H1 (cell line): Measurements from ENCODE around the gene TENT5A. TPM values are rescaled to one million over a fixed set of nuclear protein-coding genes. Genes with fewer than 3 reads are reported as not detected.

Experiments
- CTCF ChIA-PET: fragments of 300-600 bp; sonication (Branson Sonifier 250); formaldehyde crosslinking; loops from one replicate; lab custom pipeline; 2021; ENCODE audit not compliant: partially characterized antibody; lab: Charles Lee
- POLR2A ChIA-PET: fragments of 300-600 bp; sonication (Branson Sonifier 250); formaldehyde crosslinking; loops from one replicate; lab custom pipeline; 2021; ENCODE audit warnings: inconsistent platforms; ENCODE audit not compliant: partially characterized antibody; lab: Charles Lee
- DNase-seq, 2 experiments: peaks; one replicate each; pipeline versions ENCODE4 v3.0.0 to v3.0.0-alpha.2; 2010 to 2022; ENCODE audit warnings: low spot score in 2 of 2, low read depth in 1 of 2, mixed read lengths in 1 of 2
- FAIRE-seq: peaks from 2 replicates; lab custom pipeline; 2011; peaks lifted over from hg19 to GRCh38; lab: Jason Lieb, UNC
- H2AFZ ChIP-seq: 2 replicates; pipeline ENCODE4 v1.8.1; 2012; ENCODE audit warnings: low read length, inconsistent platforms
- H2AK5ac ChIP-seq: 2 replicates; pipeline ENCODE4 v1.6.1; 2013; ENCODE audit warnings: low read depth, low read length
- H2BK120ac ChIP-seq: replicated peaks from 2 replicates; pipeline ENCODE3; 2013; ENCODE audit warnings: low read depth, low read length, inconsistent platforms
- H2BK12ac ChIP-seq: 2 replicates; pipeline ENCODE4 v1.6.1; 2013; ENCODE audit warnings: low read depth, low read length
- H2BK15ac ChIP-seq: 2 replicates; pipeline ENCODE4 v1.6.1; 2013; ENCODE audit warnings: low read length
- H2BK20ac ChIP-seq: 2 replicates; pipeline ENCODE4 v1.6.1; 2013; ENCODE audit warnings: low read length
- H2BK5ac ChIP-seq: 2 replicates; pipeline ENCODE4 v1.6.1; 2013; ENCODE audit warnings: low read depth, low read length
- H3K14ac ChIP-seq: 2 replicates; pipeline ENCODE4 v1.6.1; 2013; ENCODE audit warnings: inconsistent platforms; ENCODE audit not compliant: insufficient read length
- H3K18ac ChIP-seq: 2 replicates; pipeline ENCODE4 v1.6.1; 2013; ENCODE audit warnings: low read length; ENCODE audit errors: extremely low read depth
- H3K23ac ChIP-seq: 2 replicates; pipeline ENCODE4 v1.6.1; 2013; ENCODE audit warnings: inconsistent platforms; ENCODE audit not compliant: insufficient read length
- H3K23me2 ChIP-seq: 2 replicates; pipeline ENCODE4 v1.6.1; 2013; ENCODE audit warnings: low read depth, low read length
- H3K27ac ChIP-seq: 2 replicates; pipeline ENCODE4 v1.6.1; 2011; ENCODE audit warnings: low read depth, low read length, inconsistent platforms
- H3K27me3 ChIP-seq, 4 experiments: replicated peaks in 1 of 4; 1 replicate in 1 of 4; 2 replicates in 3 of 4; pipeline versions ENCODE4 v1.6.1 to v1.8.1; 2011 to 2013; ENCODE audit warnings: low read length in 3 of 4, mild to moderate bottlenecking in 3 of 4, inconsistent platforms in 2 of 4, mixed read lengths in 2 of 4, moderate library complexity in 1 of 4; ENCODE audit not compliant: control insufficient read depth in 3 of 4, insufficient read depth in 3 of 4; ENCODE audit errors: extremely low read depth in 1 of 4
- H3K36me3 ChIP-seq, 4 experiments: 2 replicates each; pipeline versions ENCODE4 v1.6.1 to v1.8.1; 2011 to 2013; ENCODE audit warnings: mild to moderate bottlenecking in 4 of 4, low read length in 3 of 4, moderate library complexity in 2 of 4, control low read depth in 1 of 4, inconsistent platforms in 1 of 4; ENCODE audit not compliant: insufficient read depth in 4 of 4, control insufficient read depth in 2 of 4
- H3K4ac ChIP-seq: replicated peaks from 2 replicates; pipeline ENCODE3; 2013; ENCODE audit warnings: low read length, low read depth, mixed read lengths, inconsistent platforms; ENCODE audit not compliant: insufficient read length
- H3K4me1 ChIP-seq, 4 experiments: replicated peaks in 1 of 4; 1 replicate in 1 of 4; 2 replicates in 3 of 4; pipeline versions ENCODE4 v1.6.1 to v1.8.1; 2011 to 2013; ENCODE audit warnings: low read length in 3 of 4, inconsistent platforms in 2 of 4, mixed read lengths in 1 of 4; ENCODE audit not compliant: insufficient read depth in 4 of 4, control insufficient read depth in 3 of 4
- H3K4me2 ChIP-seq, 2 experiments: 2 replicates each; pipeline versions ENCODE4 v1.6.1 to v1.8.1; 2011 to 2013; ENCODE audit warnings: low read depth in 2 of 2, low read length in 2 of 2, control low read depth in 1 of 2, inconsistent platforms in 1 of 2, mild to moderate bottlenecking in 1 of 2; ENCODE audit not compliant: insufficient read depth in 1 of 2
- H3K4me3 ChIP-seq, 4 experiments: fragments of 200-600, 300-600 bp in 1 of 4; sonication (generic), shearing (Covaris generic), sonication (Bioruptor Twin) in 1 of 4; 2 replicates each; pipeline versions ENCODE4 v1.5.1 to v1.8.1; 2011 to 2016; ENCODE audit warnings: low read length in 4 of 4, low read depth in 3 of 4, control low read depth in 2 of 4, inconsistent platforms in 2 of 4, mild to moderate bottlenecking in 2 of 4, mixed read lengths in 1 of 4, moderate library complexity in 1 of 4; ENCODE audit not compliant: insufficient read depth in 2 of 4; ENCODE audit errors: extremely low read depth in 1 of 4
- H3K56ac ChIP-seq: replicated peaks from 2 replicates; pipeline ENCODE3; 2013; ENCODE audit warnings: low read depth, mild to moderate bottlenecking, mixed read lengths, low read length, inconsistent platforms; ENCODE audit not compliant: insufficient read length
- H3K79me1 ChIP-seq: 2 replicates; pipeline ENCODE4 v1.6.1; 2013; ENCODE audit warnings: low read depth, low read length, control low read depth
- H3K79me2 ChIP-seq, 2 experiments: 2 replicates each; pipeline versions ENCODE4 v1.6.1 to v1.8.1; 2012 to 2013; ENCODE audit warnings: low read length in 2 of 2, mild to moderate bottlenecking in 2 of 2, inconsistent platforms in 1 of 2; ENCODE audit not compliant: insufficient read depth in 2 of 2, control insufficient read depth in 1 of 2
- H3K9ac ChIP-seq, 4 experiments: replicated peaks in 1 of 4; 1 replicate in 1 of 4; 2 replicates in 3 of 4; pipeline versions ENCODE4 v1.6.1 to v1.8.1; 2011 to 2013; ENCODE audit warnings: low read depth in 3 of 4, low read length in 3 of 4, control low read depth in 2 of 4, mild to moderate bottlenecking in 2 of 4, moderate library complexity in 2 of 4, inconsistent platforms in 1 of 4; ENCODE audit errors: extremely low read depth in 1 of 4
- H3K9me3 ChIP-seq, 2 experiments: 2 replicates each; pipeline versions ENCODE4 v1.6.1 to v1.8.1; 2012 to 2013; ENCODE audit warnings: mild to moderate bottlenecking in 2 of 2, moderate library complexity in 2 of 2, control low read depth in 1 of 2, inconsistent platforms in 1 of 2, low read depth in 1 of 2, low read length in 1 of 2, mixed read lengths in 1 of 2; ENCODE audit not compliant: insufficient read depth in 2 of 2
- H4K20me1 ChIP-seq, 2 experiments: replicated peaks in 1 of 2; 2 replicates each; pipeline versions ENCODE3 to v1.8.1; 2011 to 2013; ENCODE audit warnings: inconsistent platforms in 2 of 2, low read length in 2 of 2, mild to moderate bottlenecking in 1 of 2; ENCODE audit not compliant: insufficient read depth in 2 of 2, control insufficient read depth in 1 of 2
- H4K5ac ChIP-seq: 2 replicates; pipeline ENCODE4 v1.6.1; 2013; ENCODE audit warnings: low read length, low read depth, mixed read lengths, inconsistent platforms; ENCODE audit not compliant: insufficient read length
- H4K8ac ChIP-seq: 2 replicates; pipeline ENCODE4 v1.8.0; 2013; ENCODE audit warnings: mild to moderate bottlenecking, moderate library complexity, low read length, inconsistent platforms; ENCODE audit not compliant: insufficient read depth; ENCODE audit errors: extremely low read depth
- H4K91ac ChIP-seq: replicated peaks from 2 replicates; pipeline ENCODE3; 2013; ENCODE audit warnings: low read length, mixed read lengths, inconsistent platforms; ENCODE audit not compliant: insufficient read length
- ASH2L ChIP-seq: fragments of 200-600, 300-600 bp; sonication (generic); IDR thresholded peaks from one replicate; pipeline ENCODE4 v1.7.1; 2017; ENCODE audit warnings: low read length
- KDM4A ChIP-seq: IDR thresholded peaks from one replicate; pipeline ENCODE4 v1.7.1; 2012; ENCODE audit warnings: low read depth, mild to moderate bottlenecking, moderate library complexity, low read length, inconsistent platforms; ENCODE audit not compliant: severe bottlenecking
- NRF1 ChIP-seq: IDR thresholded peaks from 2 replicates; pipeline ENCODE4 v1.6.1; 2011; ENCODE audit warnings: mild to moderate bottlenecking, low read depth, low read length, improper control_type of control experiment
- SP1 ChIP-seq: IDR thresholded peaks from 2 replicates; pipeline ENCODE4 v1.6.1; 2011; ENCODE audit warnings: low read depth, low read length
- TAF7 ChIP-seq: optimal IDR thresholded peaks from 2 replicates; pipeline ENCODE3; 2011; ENCODE audit warnings: low read depth, mild to moderate bottlenecking, inconsistent platforms, low read length, moderate library complexity, borderline replicate concordance
- WGBS, 2 experiments: shearing (Covaris generic) in 1 of 2; methylation state at CpG; one replicate each; pipeline versions ENCODE4 v1.1.6 to v1.1.7; 2013 to 2015; ENCODE audit warnings: low lambda C conversion rate in 2 of 2, mixed read lengths in 2 of 2, inconsistent platforms in 1 of 2, low coverage in 1 of 2, missing lambda C conversion rate in 1 of 2; ENCODE audit not compliant: insufficient replicate concordance in 2 of 2, insufficient coverage in 1 of 2, insufficient read length in 1 of 2; ENCODE audit errors: extremely low coverage in 1 of 2, missing lambda C conversion rate in 1 of 2; 5-methylcytosine and 5-hydroxymethylcytosine counted together
- polyA plus RNA-seq, 7 experiments: library from polyadenylated mRNA; depleted of rRNA in 3 of 7; stranded (reverse) in 5 of 7; unstranded in 2 of 7; fragments of >200 nt in 5 of 7; fragments of 200-250 nt in 2 of 7; gene quantifications; 1 replicate in 5 of 7; 2 replicates in 1 of 7; 4 replicates in 1 of 7; pipeline versions ENCODE4 v1.2.1 to v1.2.3, GENCODE V29; 2011 to 2013; ENCODE audit warnings: missing spikeins in 2 of 7, mixed read lengths in 2 of 7
- total RNA-seq: library from RNA; stranded (reverse); fragmentation: NEBNext Ultra II Directional; extraction: Animal tissue kit (Norgen Biotek cat#: 25700); gene quantifications from 2 replicates; pipeline ENCODE4 v1.2.1, GENCODE V29; 2021

Gene TENT5A
- total and polyA plus RNA-seq, 2 of the 8 experiments (the other 6 are each of a cell fraction or from before 2014, with no cell fraction given) = 0.91 to 2.9 TPM

DNA sequence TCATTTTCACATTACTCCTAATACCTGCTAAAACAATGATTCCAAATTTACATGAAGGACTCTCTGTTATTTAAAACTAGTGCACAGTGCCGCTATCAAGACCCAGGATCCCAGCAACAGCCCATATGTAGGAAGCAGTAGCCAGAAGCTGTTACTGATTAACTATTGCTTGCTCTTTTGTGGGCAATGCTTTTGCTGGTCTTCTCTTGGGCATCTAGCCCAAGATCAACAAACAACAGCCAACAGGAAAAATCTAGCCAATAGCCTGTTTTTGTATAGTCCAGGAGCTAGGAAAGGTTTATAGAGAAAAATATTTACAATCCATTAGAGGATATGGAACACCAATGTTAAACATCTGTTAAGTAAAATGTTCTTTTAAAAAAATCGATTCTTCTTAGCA, 22.1 kb upstream of the TENT5A start:
- Histone ChIP-seq H3K23me2 (no peaks in the 10 kb centered on the region), H3K27ac (no peak overlapping the region), H3K18ac (no peak overlapping the region), H3K4me3 (no peak overlapping the region), H3K9ac (no peak overlapping the region), H2BK120ac (no peak overlapping the region), H4K8ac (no peak overlapping the region), H3K9me3 (no peaks in the 10 kb centered on the region), H2BK12ac (no peak overlapping the region), H2BK20ac (no peak overlapping the region), H2BK5ac (no peak overlapping the region), H3K14ac (no peak overlapping the region), H3K27me3 (no peaks in the 10 kb centered on the region), H3K36me3 (no peaks in the 10 kb centered on the region), H4K5ac (no peak overlapping the region), H4K20me1 (no peaks in the 10 kb centered on the region), H3K79me2 (no peaks in the 10 kb centered on the region), H2AFZ (no peak overlapping the region), H2BK15ac (no peak overlapping the region), H3K23ac (no peak overlapping the region), H3K79me1 (no peaks in the 10 kb centered on the region), H3K4me2 (no peak overlapping the region), H3K4me1 (peaks cover 0 to 4% (median 3%) of the 10 kb centered on the region in 4 experiments; a peak in 2 of 7 replicates), H3K56ac (no peak overlapping the region), H4K91ac (no peak overlapping the region), H3K4ac (no peak overlapping the region), H2AK5ac (no peak overlapping the region)
- TF ChIP-seq ASH2L = no peak
- no peak for TF ChIP-seq NRF1
- TF ChIP-seq SP1 = no peak
- TF ChIP-seq KDM4A = no peak
- no peak for TF ChIP-seq TAF7
- FAIRE-seq = no peak
- ChIA-PET POLR2A (no interaction called here), CTCF (no interaction called here)
- WGBS, 2 experiments = 88% methylated on average over 2 of the region's 2 CpGs; no CpG with 5 or more reads in 1 of the 2 experiments
- no peak for DNase-seq
